ENCODE data around the gene ITPA.

DNA sequence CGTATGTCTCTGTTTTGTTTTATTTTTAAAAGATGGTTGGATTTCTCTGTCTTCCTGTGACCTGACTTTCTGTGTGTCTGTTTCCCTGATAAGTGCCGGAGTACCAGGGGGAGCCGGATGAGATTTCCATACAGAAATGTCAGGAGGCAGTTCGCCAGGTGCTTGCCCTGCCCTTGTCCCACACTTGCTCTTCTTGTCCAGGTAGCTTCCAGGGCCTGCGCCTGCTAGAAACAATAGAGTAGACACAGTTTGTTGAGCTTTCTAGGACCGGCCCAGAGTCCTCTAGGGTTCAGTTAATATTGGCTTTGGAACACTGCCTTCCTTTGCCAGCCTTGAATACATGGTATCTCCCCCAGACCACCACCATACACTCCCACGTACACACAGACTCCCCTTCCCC, 3.9 kb downstream of the ITPA start:
- TF ChIP-seq, protein P1, sequence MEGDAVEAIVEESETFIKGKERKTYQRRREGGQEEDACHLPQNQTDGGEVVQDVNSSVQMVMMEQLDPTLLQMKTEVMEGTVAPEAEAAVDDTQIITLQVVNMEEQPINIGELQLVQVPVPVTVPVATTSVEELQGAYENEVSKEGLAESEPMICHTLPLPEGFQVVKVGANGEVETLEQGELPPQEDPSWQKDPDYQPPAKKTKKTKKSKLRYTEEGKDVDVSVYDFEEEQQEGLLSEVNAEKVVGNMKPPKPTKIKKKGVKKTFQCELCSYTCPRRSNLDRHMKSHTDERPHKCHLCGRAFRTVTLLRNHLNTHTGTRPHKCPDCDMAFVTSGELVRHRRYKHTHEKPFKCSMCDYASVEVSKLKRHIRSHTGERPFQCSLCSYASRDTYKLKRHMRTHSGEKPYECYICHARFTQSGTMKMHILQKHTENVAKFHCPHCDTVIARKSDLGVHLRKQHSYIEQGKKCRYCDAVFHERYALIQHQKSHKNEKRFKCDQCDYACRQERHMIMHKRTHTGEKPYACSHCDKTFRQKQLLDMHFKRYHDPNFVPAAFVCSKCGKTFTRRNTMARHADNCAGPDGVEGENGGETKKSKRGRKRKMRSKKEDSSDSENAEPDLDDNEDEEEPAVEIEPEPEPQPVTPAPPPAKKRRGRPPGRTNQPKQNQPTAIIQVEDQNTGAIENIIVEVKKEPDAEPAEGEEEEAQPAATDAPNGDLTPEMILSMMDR (conservative IDR thresholded peaks at IDR 0.05; ENCODE audit: low read depth, low read length) = no peak
- TF ChIP-seq MAFK (IDR thresholded peaks at IDR 0.05; ENCODE audit: low read depth, low read length) (no peak), MXI1 (IDR thresholded peaks at IDR 0.05; ENCODE audit: borderline replicate concordance, low read depth, low read length) (no peak), USF2 (IDR thresholded peaks at IDR 0.05; ENCODE audit: low read depth, low read length) (no peak), POLR2A (IDR thresholded peaks at IDR 0.05; ENCODE audit: low read depth, low read length) (no peak), MAZ (IDR thresholded peaks at IDR 0.05; ENCODE audit: borderline replicate concordance, low read depth, low read length) (no peak), RAD21 (IDR thresholded peaks at IDR 0.05; ENCODE audit: low read length) (no peak)

Measured in IMR-90 (cell line).